Measurements from ENCODE around the gene FAAP100.

DNA sequence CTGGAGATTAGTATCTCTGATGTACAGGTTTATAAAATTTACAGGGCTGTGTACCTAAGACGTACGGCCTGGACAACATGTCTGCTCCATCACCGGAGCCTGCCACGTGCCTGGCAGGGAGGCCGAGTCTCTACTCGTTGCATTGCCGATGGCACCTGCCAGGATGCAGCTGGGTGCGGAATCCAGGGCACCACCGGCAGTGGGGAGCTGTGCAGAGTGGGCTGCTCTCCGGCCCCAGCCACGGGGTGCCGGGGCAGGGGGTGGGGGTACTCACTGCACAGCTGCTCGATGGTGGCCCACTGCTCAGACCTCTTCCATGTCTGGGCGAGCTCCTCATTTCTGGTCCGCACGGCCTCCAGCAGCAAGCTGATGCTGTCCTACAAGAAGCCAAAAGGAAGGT is 13.1 kb upstream of the FAAP100 start:
- TF ChIP-seq SUZ12 (IDR thresholded peaks at IDR 0.05; ENCODE audit: extremely low read depth, insufficient read depth, insufficient read length) (no peak), YY1 (IDR thresholded peaks at IDR 0.05; ENCODE audit: insufficient read depth, insufficient read length) (no peak)
